Kidney tubule cell (primary cell): ENCODE data around the gene CERT1.
"Not testable (repeated sequence)": the region's sequence is repeated elsewhere in the genome, so short reads cannot be mapped to it uniquely, and the experiment has no call there.

Experiments used
- DNase-seq: peaks from one replicate; pipeline ENCODE4 v3.0.0-alpha.2; 2018; ENCODE audit warnings: low spot score

The CERT1 gene

GRCh38 chr5:75342836-75343235, 168.6 kb downstream of the CERT1 start:
- no peak for DNase-seq

- no peak for DNase-seq
Observed at GRCh38 chr5:75341934-75342333, 169.5 kb downstream of the CERT1 start.

GRCh38 chr5:75340714-75341478, 170.5 kb downstream of the CERT1 start:
- peak; percentile 41 for DNase-seq

- DNase-seq, result no peak
Observed at GRCh38 chr5:75338408-75338807, 173.0 kb downstream of the CERT1 start.

GRCh38 chr5:75337366-75338021, 173.9 kb downstream of the CERT1 start:
- peak; percentile 29 for DNase-seq

- DNase-seq, result peak; percentile 100
Observed at GRCh38 chr5:75336615-75337336, 174.7 kb downstream of the CERT1 start, which contains the start of gene HMGCR. Gene HMGCR, plus strand, starts transcription at chr5:75337220. Its CDS starts 5,386 bp downstream, at chr5:75342606.

- peak; percentile 89 for DNase-seq
Observed at GRCh38 chr5:75335952-75336614, 175.3 kb downstream of the CERT1 start.

GRCh38 chr5:75335486-75335885, 175.9 kb downstream of the CERT1 start:
- DNase-seq, result no peak

GRCh38 chr5:75334413-75334812, 177.0 kb downstream of the CERT1 start:
- not testable (repeated sequence) for DNase-seq

GRCh38 chr5:75333759-75334158, 177.7 kb downstream of the CERT1 start:
- DNase-seq, result not testable (repeated sequence)

GRCh38 chr5:75331095-75332090, 180.0 kb downstream of the CERT1 start:
- DNase-seq, result no peak

GRCh38 chr5:75330404-75330803, 181.0 kb downstream of the CERT1 start:
- no peak for DNase-seq
